ENCODE results near the gene ESYT1.

The ESYT1 gene

DNA sequence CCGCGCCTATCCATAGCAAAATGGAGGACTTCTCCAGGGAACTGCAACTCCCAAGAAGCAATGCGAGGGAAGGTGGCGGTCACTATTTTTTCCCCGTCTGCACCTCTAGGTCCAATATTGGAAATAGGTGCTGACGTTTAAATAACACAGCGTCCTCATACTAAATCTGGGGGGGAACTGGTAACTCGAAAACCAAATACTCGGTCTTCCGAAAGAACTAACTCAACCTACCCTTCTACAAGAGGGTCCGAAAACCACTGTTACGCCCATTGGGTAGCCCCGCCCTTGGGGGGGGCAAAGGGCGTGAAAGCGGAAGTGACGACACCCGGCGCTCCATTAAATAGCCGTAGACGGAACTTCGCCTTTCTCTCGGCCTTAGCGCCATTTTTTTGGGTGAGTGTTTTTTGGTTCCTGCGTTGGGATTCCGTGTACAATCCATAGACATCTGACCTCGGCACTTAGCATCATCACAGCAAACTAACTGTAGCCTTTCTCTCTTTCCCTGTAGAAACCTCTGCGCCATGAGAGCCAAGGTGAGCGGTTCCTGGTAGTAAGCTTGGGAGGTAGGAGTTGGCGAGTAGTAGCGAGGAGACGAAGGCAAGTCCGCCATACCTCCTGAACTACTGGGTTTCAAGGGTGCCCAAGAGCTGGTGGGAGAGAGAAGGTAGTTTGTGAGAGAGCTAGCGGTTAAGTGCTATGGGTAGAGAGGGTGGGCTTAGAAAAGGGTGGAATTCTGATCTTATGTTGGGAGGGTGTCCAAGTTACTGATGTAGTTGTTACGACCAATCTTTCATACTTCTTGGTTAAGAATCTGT, 11.6 kb upstream of the ESYT1 start, which contains the start of gene RPL41:
Gene RPL41, plus strand, starts transcription at position 367 of the 815 bp plus-strand sequence.
- Histone ChIP-seq H3K4me1 (ENCODE audit: control insufficient read depth, insufficient read depth, low read length) (peaks cover 5% of the 10 kb centered on the region), H3K27ac (ENCODE audit: extremely low read depth, low read depth, low read length) (peak within 1 kb of the TSS; percentile 99), H3K9me3 (ENCODE audit: control insufficient read depth, insufficient read depth, low read depth, low read length) (no peaks in the 10 kb centered on the region), H3K36me3 (ENCODE audit: control insufficient read depth in 2 of 2, insufficient read depth in 1 of 2, low read length in 2 of 2) (peaks cover 9 to 58% of the 10 kb centered on the region in 2 experiments; a peak in 2 of 3 replicates), H3K4me3 (ENCODE audit: low read depth, low read length) (peak within 1 kb of the TSS; percentile 69)
- POLR2A ChIA-PET, result interaction anchor here (0.6 to 6.1 kb wide), 16 partner anchors 9 to 378 kb away, joined by 3 to 165 read pairs (median 12); partner anchors contain the start of genes CNPY2, ERBB3, ESYT1 and PA2G4
- CTCF ChIA-PET, result interaction anchor here (0.6 to 5.0 kb wide), 11 partner anchors 9 to 598 kb away, joined by 3 to 86 read pairs (median 4); partner anchors contain the start of genes ESYT1, PA2G4 and SMARCC2
- no peak for TF ChIP-seq ZNF473 (tag by site-specific recombination; IDR thresholded peaks at IDR 0.05)
- TF ChIP-seq, protein P1, sequence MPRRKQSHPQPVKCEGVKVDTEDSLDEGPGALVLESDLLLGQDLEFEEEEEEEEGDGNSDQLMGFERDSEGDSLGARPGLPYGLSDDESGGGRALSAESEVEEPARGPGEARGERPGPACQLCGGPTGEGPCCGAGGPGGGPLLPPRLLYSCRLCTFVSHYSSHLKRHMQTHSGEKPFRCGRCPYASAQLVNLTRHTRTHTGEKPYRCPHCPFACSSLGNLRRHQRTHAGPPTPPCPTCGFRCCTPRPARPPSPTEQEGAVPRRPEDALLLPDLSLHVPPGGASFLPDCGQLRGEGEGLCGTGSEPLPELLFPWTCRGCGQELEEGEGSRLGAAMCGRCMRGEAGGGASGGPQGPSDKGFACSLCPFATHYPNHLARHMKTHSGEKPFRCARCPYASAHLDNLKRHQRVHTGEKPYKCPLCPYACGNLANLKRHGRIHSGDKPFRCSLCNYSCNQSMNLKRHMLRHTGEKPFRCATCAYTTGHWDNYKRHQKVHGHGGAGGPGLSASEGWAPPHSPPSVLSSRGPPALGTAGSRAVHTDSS (tag by site-specific recombination; IDR thresholded peaks at IDR 0.05), result 0 out of 2 replicates have a peak, but pooled peaks have one; percentile 40
- TF ChIP-seq, protein P2, sequence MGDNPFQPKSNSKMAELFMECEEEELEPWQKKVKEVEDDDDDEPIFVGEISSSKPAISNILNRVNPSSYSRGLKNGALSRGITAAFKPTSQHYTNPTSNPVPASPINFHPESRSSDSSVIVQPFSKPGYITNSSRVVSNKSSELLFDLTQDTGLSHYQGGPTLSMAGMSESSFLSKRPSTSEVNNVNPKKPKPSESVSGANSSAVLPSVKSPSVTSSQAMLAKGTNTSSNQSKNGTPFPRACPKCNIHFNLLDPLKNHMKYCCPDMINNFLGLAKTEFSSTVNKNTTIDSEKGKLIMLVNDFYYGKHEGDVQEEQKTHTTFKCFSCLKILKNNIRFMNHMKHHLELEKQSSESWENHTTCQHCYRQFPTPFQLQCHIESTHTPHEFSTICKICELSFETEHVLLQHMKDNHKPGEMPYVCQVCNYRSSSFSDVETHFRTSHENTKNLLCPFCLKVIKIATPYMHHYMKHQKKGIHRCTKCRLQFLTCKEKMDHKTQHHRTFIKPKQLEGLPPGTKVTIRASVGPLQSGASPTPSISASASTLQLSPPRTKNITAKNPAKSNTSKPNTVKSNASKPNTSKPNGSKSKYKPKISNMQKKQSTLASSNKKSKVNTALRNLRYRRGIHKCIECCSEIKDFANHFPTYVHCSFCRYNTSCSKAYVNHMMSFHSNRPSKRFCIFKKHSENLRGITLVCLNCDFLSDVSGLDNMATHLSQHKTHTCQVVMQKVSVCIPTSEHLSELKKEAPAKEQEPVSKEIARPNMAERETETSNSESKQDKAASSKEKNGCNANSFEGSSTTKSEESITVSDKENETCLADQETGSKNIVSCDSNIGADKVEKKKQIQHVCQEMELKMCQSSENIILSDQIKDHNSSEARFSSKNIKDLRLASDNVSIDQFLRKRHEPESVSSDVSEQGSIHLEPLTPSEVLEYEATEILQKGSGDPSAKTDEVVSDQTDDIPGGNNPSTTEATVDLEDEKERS (tag by site-specific recombination; IDR thresholded peaks at IDR 0.05), result peak; percentile 62
- TF ChIP-seq, protein P3, sequence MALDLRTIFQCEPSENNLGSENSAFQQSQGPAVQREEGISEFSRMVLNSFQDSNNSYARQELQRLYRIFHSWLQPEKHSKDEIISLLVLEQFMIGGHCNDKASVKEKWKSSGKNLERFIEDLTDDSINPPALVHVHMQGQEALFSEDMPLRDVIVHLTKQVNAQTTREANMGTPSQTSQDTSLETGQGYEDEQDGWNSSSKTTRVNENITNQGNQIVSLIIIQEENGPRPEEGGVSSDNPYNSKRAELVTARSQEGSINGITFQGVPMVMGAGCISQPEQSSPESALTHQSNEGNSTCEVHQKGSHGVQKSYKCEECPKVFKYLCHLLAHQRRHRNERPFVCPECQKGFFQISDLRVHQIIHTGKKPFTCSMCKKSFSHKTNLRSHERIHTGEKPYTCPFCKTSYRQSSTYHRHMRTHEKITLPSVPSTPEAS (tag by site-specific recombination; IDR thresholded peaks at IDR 0.05), result peak; percentile 28; the same call in 1 of the 2 replicates
- peak; percentile 93 for TF ChIP-seq KLF8 (tag by site-specific recombination; IDR thresholded peaks at IDR 0.05)
- TF ChIP-seq ZBTB20 (tag by site-specific recombination; IDR thresholded peaks at IDR 0.05), result peak; percentile 68; the same call in 1 of the 2 replicates
- no peak for TF ChIP-seq ZNF223 (tag by site-specific recombination; IDR thresholded peaks at IDR 0.05)
- TF ChIP-seq KLF16 (tag by site-specific recombination; IDR thresholded peaks at IDR 0.05), result peak; percentile 68
- TF ChIP-seq, protein P4, sequence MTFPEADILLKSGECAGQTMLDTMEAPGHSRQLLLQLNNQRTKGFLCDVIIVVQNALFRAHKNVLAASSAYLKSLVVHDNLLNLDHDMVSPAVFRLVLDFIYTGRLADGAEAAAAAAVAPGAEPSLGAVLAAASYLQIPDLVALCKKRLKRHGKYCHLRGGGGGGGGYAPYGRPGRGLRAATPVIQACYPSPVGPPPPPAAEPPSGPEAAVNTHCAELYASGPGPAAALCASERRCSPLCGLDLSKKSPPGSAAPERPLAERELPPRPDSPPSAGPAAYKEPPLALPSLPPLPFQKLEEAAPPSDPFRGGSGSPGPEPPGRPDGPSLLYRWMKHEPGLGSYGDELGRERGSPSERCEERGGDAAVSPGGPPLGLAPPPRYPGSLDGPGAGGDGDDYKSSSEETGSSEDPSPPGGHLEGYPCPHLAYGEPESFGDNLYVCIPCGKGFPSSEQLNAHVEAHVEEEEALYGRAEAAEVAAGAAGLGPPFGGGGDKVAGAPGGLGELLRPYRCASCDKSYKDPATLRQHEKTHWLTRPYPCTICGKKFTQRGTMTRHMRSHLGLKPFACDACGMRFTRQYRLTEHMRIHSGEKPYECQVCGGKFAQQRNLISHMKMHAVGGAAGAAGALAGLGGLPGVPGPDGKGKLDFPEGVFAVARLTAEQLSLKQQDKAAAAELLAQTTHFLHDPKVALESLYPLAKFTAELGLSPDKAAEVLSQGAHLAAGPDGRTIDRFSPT (tag by site-specific recombination; IDR thresholded peaks at IDR 0.05), result no peak
- TF ChIP-seq, protein P5, sequence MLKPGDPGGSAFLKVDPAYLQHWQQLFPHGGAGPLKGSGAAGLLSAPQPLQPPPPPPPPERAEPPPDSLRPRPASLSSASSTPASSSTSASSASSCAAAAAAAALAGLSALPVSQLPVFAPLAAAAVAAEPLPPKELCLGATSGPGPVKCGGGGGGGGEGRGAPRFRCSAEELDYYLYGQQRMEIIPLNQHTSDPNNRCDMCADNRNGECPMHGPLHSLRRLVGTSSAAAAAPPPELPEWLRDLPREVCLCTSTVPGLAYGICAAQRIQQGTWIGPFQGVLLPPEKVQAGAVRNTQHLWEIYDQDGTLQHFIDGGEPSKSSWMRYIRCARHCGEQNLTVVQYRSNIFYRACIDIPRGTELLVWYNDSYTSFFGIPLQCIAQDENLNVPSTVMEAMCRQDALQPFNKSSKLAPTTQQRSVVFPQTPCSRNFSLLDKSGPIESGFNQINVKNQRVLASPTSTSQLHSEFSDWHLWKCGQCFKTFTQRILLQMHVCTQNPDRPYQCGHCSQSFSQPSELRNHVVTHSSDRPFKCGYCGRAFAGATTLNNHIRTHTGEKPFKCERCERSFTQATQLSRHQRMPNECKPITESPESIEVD (tag by site-specific recombination; IDR thresholded peaks at IDR 0.05), result no peak; the same call in 1 of the 2 replicates
- TF ChIP-seq ZNF394 (tag by site-specific recombination; IDR thresholded peaks at IDR 0.05; ENCODE audit: borderline replicate concordance), result peak; percentile 46; the same call in 1 of the 2 replicates
- TF ChIP-seq ZBTB21 (tag by site-specific recombination; IDR thresholded peaks at IDR 0.05), result peak; percentile 68
- TF ChIP-seq ZNF701 (tag by site-specific recombination; IDR thresholded peaks at IDR 0.05), result no peak
- TF ChIP-seq PRDM1 (tag by site-specific recombination; IDR thresholded peaks at IDR 0.05), result no peak; the same call in 1 of the 2 replicates
- TF ChIP-seq ZNF248 (tag by site-specific recombination; IDR thresholded peaks at IDR 0.05), result no peak
- TF ChIP-seq, protein P6, sequence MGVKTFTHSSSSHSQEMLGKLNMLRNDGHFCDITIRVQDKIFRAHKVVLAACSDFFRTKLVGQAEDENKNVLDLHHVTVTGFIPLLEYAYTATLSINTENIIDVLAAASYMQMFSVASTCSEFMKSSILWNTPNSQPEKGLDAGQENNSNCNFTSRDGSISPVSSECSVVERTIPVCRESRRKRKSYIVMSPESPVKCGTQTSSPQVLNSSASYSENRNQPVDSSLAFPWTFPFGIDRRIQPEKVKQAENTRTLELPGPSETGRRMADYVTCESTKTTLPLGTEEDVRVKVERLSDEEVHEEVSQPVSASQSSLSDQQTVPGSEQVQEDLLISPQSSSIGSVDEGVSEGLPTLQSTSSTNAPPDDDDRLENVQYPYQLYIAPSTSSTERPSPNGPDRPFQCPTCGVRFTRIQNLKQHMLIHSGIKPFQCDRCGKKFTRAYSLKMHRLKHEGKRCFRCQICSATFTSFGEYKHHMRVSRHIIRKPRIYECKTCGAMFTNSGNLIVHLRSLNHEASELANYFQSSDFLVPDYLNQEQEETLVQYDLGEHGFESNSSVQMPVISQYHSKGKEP (tag by site-specific recombination; IDR thresholded peaks at IDR 0.05), result no peak
- peak; percentile 11; the same call in 1 of the 2 replicates for TF ChIP-seq ZNF600 (tag by site-specific recombination; IDR thresholded peaks at IDR 0.05)
- no peak; the same call in 1 of the 2 replicates for TF ChIP-seq ZNF558 (tag by site-specific recombination; IDR thresholded peaks at IDR 0.05)
- TF ChIP-seq, protein P7, sequence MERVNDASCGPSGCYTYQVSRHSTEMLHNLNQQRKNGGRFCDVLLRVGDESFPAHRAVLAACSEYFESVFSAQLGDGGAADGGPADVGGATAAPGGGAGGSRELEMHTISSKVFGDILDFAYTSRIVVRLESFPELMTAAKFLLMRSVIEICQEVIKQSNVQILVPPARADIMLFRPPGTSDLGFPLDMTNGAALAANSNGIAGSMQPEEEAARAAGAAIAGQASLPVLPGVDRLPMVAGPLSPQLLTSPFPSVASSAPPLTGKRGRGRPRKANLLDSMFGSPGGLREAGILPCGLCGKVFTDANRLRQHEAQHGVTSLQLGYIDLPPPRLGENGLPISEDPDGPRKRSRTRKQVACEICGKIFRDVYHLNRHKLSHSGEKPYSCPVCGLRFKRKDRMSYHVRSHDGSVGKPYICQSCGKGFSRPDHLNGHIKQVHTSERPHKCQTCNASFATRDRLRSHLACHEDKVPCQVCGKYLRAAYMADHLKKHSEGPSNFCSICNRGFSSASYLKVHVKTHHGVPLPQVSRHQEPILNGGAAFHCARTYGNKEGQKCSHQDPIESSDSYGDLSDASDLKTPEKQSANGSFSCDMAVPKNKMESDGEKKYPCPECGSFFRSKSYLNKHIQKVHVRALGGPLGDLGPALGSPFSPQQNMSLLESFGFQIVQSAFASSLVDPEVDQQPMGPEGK (tag by site-specific recombination; IDR thresholded peaks at IDR 0.05), result peak; percentile 96
- TF ChIP-seq SP2 (tag by site-specific recombination; IDR thresholded peaks at IDR 0.05), result peak; percentile 85
